A549 treated with DMSO at 1 μM for 4 hours (cell line): ENCODE measurements around the gene POU2F1. TPM values are rescaled to one million over a fixed set of nuclear protein-coding genes. Genes with fewer than 3 reads are reported as not detected.

Source experiments
- total RNA-seq: library from RNA; stranded (reverse); fragments of 200-300 nt; extraction: Qiagen RNA extraction; gene quantifications from 5 replicates; pipeline ENCODE4 v1.2.3, GENCODE V29; 2022; ENCODE audit warnings: low read depth

The POU2F1 gene
- 3.5 to 5.2 TPM (median 4.3 TPM) in 5 replicates for total RNA-seq

GRCh38 chr1:167220537-167221125, at the start of gene POU2F1:
TSS of gene POU2F1 (plus strand) at chr1:167220886. CDS start at chr1:167220898, 12 bp downstream.

Other genes with a start within 250 kb of the POU2F1 start
- gene ILDR2, start 245.3 kb upstream of the POU2F1 start, total RNA-seq = 0.02 to 0.08 TPM (median 0.04 TPM) in 4 of 5 replicates, not detected in the other
- not detected in 5 replicates for gene MAEL, start 231.6 kb upstream of the POU2F1 start, total RNA-seq
- not detected in 5 replicates for gene GPA33, start 130.5 kb upstream of the POU2F1 start, total RNA-seq
- not detected in 5 replicates for gene STYXL2, start 126.8 kb upstream of the POU2F1 start, total RNA-seq